Astrocyte of the cerebellum (primary cell): ENCODE data around the gene SEC24B.
"Not testable (repeated sequence)": the region's sequence is repeated elsewhere in the genome, so short reads cannot be mapped to it uniquely, and the experiment has no call there.

ENCODE experiments used
- DNase-seq: peaks from one replicate; pipeline ENCODE4 v3.0.0-alpha.2; 2011; ENCODE audit warnings: low read depth
- H3K4me3 ChIP-seq: 2 replicates; pipeline ENCODE4 v1.5.1; 2011; ENCODE audit warnings: mild to moderate bottlenecking, low read depth, low read length, moderate library complexity
- in situ Hi-C: cut with HindIII; loops from 2 replicates; pipeline ENCODE4 v1.10.0; 2017; ENCODE audit warnings: low sequenced_read_pairs
- TF ChIP-seq, protein P1 (sequence below): IDR thresholded peaks from 2 replicates; pipeline ENCODE4 v1.5.1; 2012; ENCODE audit warnings: low read length, low read depth, moderate library complexity, mild to moderate bottlenecking; ENCODE audit errors: missing control alignments

The SEC24B gene

DNA sequence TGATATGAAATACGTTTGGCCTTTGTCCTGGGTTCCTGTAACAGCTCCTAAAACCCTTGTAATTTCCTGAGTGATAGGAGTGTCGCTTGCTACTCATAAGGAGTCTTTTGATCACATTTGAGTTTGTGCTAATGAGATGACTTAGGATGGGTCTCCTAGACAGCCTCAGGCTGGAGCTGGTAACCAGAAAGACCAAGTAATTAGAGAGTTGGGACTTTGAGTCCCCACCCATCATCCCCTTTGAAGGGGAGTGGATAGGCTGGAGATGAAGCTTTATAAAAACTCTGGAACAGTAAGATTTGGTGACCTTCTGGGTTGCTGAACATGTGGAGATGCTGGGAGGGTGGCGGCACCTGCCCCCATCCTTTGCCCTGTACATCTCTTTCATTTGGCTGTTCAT, 2.9 kb downstream of the SEC24B start:
- TF ChIP-seq, protein P1, sequence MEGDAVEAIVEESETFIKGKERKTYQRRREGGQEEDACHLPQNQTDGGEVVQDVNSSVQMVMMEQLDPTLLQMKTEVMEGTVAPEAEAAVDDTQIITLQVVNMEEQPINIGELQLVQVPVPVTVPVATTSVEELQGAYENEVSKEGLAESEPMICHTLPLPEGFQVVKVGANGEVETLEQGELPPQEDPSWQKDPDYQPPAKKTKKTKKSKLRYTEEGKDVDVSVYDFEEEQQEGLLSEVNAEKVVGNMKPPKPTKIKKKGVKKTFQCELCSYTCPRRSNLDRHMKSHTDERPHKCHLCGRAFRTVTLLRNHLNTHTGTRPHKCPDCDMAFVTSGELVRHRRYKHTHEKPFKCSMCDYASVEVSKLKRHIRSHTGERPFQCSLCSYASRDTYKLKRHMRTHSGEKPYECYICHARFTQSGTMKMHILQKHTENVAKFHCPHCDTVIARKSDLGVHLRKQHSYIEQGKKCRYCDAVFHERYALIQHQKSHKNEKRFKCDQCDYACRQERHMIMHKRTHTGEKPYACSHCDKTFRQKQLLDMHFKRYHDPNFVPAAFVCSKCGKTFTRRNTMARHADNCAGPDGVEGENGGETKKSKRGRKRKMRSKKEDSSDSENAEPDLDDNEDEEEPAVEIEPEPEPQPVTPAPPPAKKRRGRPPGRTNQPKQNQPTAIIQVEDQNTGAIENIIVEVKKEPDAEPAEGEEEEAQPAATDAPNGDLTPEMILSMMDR: no peak
- no peak overlapping the region for H3K4me3 ChIP-seq
- no peak for DNase-seq
- in situ Hi-C loops: loop anchor here (5.0 kb wide), 1 partner anchor 56 kb away; no protein-coding TSS in a partner anchor

DNA sequence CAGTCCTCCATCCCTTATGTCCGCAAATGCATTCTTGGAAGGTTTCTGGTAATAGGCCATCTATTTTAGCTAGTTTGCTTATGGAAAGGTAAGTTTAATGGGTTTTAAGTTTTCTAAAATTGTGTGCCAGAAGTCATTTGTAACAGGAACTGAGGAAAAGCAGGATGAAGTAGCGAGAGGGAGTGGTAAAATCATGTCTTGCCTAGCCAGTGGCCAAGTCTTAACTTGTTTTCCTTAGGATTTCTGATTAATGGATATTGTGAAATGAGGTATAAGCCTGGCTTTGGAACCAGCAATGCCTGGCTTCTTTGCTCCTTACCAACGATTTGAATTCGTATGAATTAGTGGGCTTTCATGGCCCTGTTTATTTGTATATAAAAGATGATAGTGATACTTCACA, 7.3 kb downstream of the SEC24B start:
- TF ChIP-seq, protein P1: no peak
- DNase-seq: no peak
- no peak overlapping the region for H3K4me3 ChIP-seq
- in situ Hi-C loops: no loop called here

DNA sequence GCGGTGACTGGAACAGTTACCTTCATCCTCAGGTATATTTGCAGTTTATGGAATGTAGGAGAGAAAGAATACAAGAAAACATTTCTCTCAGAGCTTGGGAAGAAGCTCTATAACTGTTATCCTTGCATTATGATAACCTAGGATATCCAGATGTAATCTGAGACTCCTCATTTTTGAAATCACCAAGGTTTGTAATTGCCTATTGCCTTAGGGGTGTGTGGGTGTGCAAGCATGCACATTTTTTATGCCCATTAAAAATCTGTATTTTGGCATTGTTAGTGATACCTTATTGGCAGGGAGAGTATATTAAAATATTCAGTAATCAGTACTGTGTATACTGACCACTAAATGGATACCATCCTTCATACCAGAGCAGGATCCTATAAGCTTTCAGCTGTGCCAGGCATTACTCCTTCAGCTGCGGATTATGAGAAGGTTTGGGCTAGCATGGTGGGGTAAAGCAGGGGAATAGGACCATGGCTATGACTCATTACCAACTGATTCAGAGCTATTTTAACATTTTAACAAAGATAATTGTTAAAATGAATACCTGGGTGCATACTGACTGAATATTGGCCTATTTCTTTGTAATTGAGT, 8.3 kb downstream of the SEC24B start:
- TF ChIP-seq, protein P1: no peak
- in situ Hi-C loops: no loop called here
- DNase-seq: no peak
- no peak overlapping the region for H3K4me3 ChIP-seq

DNA sequence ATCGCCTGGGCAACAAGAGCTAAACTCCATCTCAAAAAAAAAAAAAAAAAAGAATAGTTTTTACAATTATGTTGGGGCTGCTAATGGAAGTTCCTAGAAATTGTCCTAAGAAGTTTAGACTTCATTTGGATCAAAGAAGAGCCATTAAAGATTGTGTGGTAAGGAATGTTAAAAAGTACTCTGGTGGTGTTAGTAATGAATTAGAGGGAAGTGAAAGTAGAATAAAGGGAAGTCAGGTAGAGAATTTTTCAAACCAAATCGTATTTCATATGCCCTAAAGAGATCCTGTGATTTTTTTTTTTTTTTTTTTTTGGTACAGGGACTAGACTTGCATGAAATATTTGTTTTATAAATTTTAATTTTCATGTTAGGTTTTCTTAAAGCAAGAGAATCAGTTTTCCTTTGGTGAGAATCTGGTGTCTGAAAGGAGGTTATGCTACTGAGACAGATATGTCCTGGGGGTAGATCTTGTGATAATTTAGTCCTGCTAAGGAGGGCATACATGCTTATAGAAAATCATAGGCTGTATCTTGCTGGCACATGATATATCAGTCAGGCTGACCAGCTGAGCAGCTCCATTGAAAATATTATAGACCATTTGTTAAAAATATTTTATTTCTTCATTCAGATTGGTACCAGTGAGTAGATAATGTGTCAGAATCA, 10.7 kb downstream of the SEC24B start:
- DNase-seq: no peak
- TF ChIP-seq, protein P1: no peak
- no peak overlapping the region for H3K4me3 ChIP-seq
- in situ Hi-C loops: no loop called here

DNA sequence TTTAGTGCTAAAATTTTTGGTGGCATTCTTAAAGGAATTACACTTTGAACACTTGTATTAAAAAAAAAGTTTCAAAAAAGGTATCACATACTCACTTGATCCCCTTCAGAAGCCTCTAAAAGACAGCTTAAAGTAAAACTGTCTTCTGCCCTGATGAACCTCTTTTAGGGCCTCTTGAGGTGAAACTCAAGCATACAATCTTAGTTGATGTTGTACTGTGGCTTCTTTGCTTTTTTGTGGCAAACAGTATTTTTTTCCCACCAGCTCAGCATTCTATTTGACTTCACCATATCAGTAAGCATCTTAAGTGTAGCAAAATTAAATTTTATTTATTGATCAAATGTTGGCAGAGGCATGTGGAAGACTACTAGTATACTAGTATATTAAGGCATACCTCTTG, 13.7 kb downstream of the SEC24B start:
- TF ChIP-seq, protein P1: no peak
- H3K4me3 ChIP-seq: no peak overlapping the region
- in situ Hi-C loops: no loop called here
- no peak for DNase-seq

DNA sequence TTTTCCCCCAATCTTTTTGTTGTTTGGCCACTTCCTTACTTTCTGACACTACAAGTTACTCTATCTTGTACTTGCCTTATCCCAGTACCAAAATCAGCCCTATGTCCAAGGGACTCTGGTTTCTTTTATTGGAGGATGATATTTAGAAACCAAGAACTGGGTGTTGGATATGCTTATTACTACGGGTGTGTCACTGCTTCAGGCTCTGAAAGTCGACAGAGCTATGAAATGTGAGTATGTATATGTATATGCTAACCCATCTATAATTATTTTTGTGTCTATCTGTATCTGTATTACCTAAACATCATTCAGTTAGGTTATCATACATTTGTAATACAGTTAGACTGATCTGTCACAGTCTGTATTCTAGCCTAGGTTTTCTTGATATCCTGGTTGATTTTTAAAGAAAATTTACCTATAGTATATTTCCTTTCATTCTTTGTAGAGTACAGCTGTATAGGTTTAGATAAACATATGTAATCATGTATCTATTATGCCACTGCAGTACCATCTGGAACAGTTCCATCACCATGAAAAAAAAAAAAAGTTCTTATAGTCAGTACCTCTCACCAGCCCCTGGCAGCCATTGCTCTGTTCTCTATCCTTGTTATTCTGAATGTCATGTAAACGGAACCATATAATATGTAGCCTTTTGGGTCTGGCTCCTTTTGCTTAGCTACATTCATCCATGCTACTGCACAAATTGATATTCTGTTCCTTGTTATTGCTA, 18.1 kb downstream of the SEC24B start:
- in situ Hi-C loops: no loop called here

DNA sequence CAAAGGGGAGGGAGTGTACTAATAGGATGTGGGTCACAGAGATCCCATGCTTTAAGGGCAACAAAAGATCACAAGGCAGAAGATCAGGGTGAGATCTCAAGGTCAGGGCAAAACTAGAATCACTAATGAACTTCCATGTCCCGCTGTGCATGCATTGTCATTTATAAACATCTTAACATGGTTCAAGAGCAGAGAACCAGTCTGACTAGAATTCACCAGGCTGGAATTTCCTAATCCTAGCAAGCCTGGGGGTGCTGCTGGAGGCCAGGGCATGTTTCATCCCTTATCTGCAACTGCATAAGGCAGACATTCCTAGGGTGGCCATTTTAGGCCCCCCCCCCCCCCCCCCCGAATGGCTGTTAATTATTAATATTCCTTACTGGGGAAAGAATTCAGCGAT, 19.5 kb downstream of the SEC24B start:
- H3K4me3 ChIP-seq, DNase-seq, in situ Hi-C loops: not testable (repeated sequence)

More for the DNA sequence above, 18.1 kb downstream of the SEC24B start:
- DNase-seq: no peak
- TF ChIP-seq, protein P1: no peak
- H3K4me3 ChIP-seq: no peak overlapping the region
